ENCODE results near the gene MICAL2. TPM values are rescaled to one million over a fixed set of nuclear protein-coding genes. Genes with fewer than 3 reads are reported as not detected.

MICAL2 gene
- total RNA-seq, 1 donor from 2014 or later: 372 TPM

DNA sequence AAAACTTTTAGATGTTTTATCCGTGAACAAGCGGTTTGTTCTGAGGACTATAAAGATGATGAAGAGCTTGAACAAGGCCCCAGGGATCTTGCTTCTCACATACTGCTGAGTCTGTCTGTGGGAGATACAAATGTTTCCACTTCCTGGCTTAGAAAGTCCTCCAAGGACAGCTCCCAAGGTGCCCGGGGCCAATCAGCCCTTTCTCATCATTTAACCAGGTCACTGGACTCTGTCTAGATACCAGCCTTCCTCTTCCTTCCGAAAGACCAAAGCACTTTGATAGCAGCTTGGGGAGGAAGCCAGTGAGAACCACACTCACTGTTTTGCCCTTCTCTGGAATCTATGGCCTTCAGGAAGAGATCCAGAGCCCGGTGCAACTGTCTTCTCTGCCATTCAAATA lies 4.3 kb upstream of the MICAL2 start:
- Mint-ChIP-seq H3K4me1 (ENCODE audit: low read depth) (peaks cover 24% of the 10 kb centered on the region), H3K9me3 (ENCODE audit: low read depth) (no peaks in the 10 kb centered on the region), H3K4me3 (ENCODE audit: unreplicated experiment) (no peak overlapping the region), H3K36me3 (ENCODE audit: low read depth) (no peaks in the 10 kb centered on the region), H3K27ac (ENCODE audit: unreplicated experiment) (no peak overlapping the region), H3K27me3 (ENCODE audit: low read depth) (no peaks in the 10 kb centered on the region)
- no peak for DNase-seq (ENCODE audit: low spot score)
- TF ChIP-seq, protein P1, sequence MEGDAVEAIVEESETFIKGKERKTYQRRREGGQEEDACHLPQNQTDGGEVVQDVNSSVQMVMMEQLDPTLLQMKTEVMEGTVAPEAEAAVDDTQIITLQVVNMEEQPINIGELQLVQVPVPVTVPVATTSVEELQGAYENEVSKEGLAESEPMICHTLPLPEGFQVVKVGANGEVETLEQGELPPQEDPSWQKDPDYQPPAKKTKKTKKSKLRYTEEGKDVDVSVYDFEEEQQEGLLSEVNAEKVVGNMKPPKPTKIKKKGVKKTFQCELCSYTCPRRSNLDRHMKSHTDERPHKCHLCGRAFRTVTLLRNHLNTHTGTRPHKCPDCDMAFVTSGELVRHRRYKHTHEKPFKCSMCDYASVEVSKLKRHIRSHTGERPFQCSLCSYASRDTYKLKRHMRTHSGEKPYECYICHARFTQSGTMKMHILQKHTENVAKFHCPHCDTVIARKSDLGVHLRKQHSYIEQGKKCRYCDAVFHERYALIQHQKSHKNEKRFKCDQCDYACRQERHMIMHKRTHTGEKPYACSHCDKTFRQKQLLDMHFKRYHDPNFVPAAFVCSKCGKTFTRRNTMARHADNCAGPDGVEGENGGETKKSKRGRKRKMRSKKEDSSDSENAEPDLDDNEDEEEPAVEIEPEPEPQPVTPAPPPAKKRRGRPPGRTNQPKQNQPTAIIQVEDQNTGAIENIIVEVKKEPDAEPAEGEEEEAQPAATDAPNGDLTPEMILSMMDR (IDR thresholded peaks at IDR 0.05): no peak

DNA sequence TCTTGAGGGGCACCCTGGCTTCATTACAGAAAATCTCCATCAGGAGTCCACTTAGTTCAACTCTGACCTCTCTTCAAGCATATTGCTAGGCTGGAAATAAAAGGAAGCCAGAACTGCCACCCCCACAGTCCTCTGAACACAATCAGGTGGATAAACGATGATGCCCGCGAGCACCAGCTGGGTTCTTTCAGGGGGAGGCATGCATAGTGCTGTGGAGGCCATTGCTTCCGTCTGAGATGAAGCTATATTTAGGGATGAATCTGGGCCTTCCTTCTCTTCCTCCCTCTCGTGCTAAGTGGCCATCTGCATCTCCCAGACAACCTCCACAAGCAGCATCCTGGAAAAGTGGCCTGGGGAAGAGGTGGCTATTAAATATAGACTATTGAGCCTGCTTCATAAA lies 3.9 kb upstream of the MICAL2 start:
- Mint-ChIP-seq H3K9me3 (ENCODE audit: low read depth) (no peaks in the 10 kb centered on the region), H3K4me1 (ENCODE audit: low read depth) (peaks cover 25% of the 10 kb centered on the region), H3K27ac (ENCODE audit: unreplicated experiment) (no peak overlapping the region), H3K4me3 (ENCODE audit: unreplicated experiment) (no peak overlapping the region), H3K36me3 (ENCODE audit: low read depth) (no peaks in the 10 kb centered on the region), H3K27me3 (ENCODE audit: low read depth) (no peaks in the 10 kb centered on the region)
- TF ChIP-seq, protein P1 (IDR thresholded peaks at IDR 0.05): no peak
- no peak for DNase-seq (ENCODE audit: low spot score)

DNA sequence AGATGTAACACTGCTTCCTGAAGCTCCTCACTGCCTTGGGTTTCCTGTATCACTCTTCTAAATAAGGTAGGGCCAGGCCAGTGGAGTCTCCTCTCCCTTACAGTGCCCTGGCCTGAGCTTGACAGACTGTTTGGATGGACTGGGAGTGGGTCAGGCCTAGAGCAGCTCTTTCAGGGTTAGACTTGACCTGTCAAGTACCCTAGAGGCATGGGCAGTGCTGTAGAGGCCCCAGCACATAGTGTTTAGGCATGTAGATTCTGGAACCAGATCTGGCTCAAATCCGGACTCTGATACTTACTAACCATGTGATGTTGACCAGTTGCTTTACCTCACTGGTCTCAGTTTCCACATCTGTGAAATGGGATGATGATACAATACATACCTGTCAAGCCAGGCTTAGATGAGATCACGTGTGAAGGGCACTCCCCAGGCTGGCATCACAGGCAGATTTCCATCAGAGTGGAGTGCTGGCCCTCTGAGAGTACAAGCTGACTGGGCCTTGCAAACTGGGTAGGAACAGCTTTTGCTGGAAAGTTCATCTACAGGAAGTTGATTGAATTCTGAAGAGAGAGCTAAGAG lies 1.4 kb upstream of the MICAL2 start:
- H3K9me3 Mint-ChIP-seq (ENCODE audit: low read depth): no peaks in the 10 kb centered on the region
- no peak for DNase-seq (ENCODE audit: low spot score)
- TF ChIP-seq, protein P1 (IDR thresholded peaks at IDR 0.05): no peak
- no peaks in the 10 kb centered on the region for H3K27me3 Mint-ChIP-seq (ENCODE audit: low read depth)
- peaks cover 41% of the 10 kb centered on the region for H3K4me1 Mint-ChIP-seq (ENCODE audit: low read depth)
- no peaks in the 10 kb centered on the region for H3K36me3 Mint-ChIP-seq (ENCODE audit: low read depth)
- no peak overlapping the region for H3K4me3 Mint-ChIP-seq (ENCODE audit: unreplicated experiment)
- no peak overlapping the region for H3K27ac Mint-ChIP-seq (ENCODE audit: unreplicated experiment)

DNA sequence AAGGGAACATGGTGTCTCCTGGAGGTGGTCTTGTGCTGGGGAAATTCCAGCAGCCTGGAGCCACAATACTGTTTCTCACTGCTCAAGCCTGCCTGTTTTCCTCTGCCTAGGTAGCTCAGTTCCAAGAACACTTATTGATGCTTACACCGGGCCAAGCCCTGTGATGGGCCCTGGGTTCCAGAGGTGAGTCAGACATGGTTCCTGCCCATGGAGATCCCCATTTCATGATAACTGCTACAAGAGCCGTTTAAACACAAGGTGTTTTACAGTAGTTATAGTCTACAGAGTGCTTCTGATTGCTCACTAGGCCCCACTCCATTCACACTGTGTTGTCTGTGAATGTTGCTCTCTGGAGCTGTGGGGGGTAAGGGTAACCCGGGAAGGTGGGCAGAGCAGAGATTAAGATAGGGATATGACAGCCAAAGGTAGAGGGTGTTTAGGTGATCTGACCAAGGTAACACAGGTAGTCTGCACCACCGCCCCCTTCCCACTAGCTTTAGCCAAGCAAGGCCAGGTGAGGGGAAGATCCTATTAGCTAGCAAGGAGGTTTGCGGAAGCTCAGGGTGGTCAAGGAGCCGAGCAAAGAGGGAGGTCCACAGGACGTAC lies 696 bp upstream of the MICAL2 start:
- Mint-ChIP-seq H3K27ac (ENCODE audit: unreplicated experiment) (peak overlapping the region; percentile 81), H3K9me3 (ENCODE audit: low read depth) (no peaks in the 10 kb centered on the region), H3K36me3 (ENCODE audit: low read depth) (peaks cover 2% of the 10 kb centered on the region), H3K4me3 (ENCODE audit: unreplicated experiment) (peak overlapping the region; percentile 67), H3K27me3 (ENCODE audit: low read depth) (no peaks in the 10 kb centered on the region), H3K4me1 (ENCODE audit: low read depth) (peaks cover 42% of the 10 kb centered on the region)
- no peak for DNase-seq (ENCODE audit: low spot score)
- TF ChIP-seq, protein P1 (IDR thresholded peaks at IDR 0.05): no peak

DNA sequence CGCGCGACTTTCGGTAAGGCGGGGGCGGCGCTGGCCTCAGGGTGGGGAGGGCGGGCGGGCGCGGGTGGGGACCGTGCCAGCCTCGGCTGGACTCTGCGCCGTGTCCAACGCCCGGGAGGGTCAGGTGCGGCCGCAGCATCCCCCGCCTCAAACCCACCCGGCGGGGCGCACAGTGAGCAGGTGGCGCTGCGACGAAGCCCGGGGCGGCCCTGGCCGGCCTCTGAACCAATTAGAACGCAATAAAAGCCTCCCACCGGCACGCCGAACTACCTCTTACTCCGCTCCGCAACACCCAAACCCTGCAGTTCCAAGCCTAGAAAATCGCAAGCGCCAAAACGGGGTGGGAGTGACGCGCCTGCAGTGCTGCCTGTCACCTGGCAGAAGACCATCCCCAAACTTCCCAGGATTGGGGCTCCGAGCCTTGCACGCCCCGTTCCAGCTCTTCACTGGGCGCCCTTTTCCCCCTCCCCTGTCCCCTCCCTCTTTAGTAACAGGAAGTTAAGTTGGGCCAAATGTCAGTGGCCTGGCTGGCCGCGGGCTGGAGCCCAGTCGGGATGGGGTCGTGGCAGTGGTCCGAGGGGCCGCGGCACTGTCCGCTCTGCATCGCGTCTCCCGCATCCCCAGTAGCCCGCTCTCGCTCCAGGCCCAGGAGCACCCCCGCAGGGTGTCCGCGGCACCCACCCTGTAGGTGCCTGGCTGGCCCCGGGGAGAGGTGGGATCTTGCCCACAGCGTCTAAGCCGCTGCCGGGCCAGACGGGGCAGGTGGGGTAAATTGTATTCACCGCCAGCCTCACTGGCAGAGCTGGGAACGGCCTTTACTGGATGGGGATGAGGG lies 541 bp downstream of the MICAL2 start:
- peaks cover 2% of the 10 kb centered on the region for H3K36me3 Mint-ChIP-seq (ENCODE audit: low read depth)
- no peaks in the 10 kb centered on the region for H3K27me3 Mint-ChIP-seq (ENCODE audit: low read depth)
- peak overlapping the region; percentile 89 for H3K27ac Mint-ChIP-seq (ENCODE audit: unreplicated experiment)
- no peak for DNase-seq (ENCODE audit: low spot score)
- H3K4me3 Mint-ChIP-seq (ENCODE audit: unreplicated experiment): peak overlapping the region; percentile 87
- no peaks in the 10 kb centered on the region for H3K9me3 Mint-ChIP-seq (ENCODE audit: low read depth)
- TF ChIP-seq, protein P1 (IDR thresholded peaks at IDR 0.05): peak; percentile 9
- H3K4me1 Mint-ChIP-seq (ENCODE audit: low read depth): peaks cover 45% of the 10 kb centered on the region
